ENCODE results near the gene KIF26B. TPM values are rescaled to one million over a fixed set of nuclear protein-coding genes. Genes with fewer than 3 reads are reported as not detected.
"Not testable (repeated sequence)": the region's sequence is repeated elsewhere in the genome, so short reads cannot be mapped to it uniquely, and the experiment has no call there.

KIF26B gene
- 0.02 TPM in 1 of 2 replicates, not detected in the other for total RNA-seq

DNA sequence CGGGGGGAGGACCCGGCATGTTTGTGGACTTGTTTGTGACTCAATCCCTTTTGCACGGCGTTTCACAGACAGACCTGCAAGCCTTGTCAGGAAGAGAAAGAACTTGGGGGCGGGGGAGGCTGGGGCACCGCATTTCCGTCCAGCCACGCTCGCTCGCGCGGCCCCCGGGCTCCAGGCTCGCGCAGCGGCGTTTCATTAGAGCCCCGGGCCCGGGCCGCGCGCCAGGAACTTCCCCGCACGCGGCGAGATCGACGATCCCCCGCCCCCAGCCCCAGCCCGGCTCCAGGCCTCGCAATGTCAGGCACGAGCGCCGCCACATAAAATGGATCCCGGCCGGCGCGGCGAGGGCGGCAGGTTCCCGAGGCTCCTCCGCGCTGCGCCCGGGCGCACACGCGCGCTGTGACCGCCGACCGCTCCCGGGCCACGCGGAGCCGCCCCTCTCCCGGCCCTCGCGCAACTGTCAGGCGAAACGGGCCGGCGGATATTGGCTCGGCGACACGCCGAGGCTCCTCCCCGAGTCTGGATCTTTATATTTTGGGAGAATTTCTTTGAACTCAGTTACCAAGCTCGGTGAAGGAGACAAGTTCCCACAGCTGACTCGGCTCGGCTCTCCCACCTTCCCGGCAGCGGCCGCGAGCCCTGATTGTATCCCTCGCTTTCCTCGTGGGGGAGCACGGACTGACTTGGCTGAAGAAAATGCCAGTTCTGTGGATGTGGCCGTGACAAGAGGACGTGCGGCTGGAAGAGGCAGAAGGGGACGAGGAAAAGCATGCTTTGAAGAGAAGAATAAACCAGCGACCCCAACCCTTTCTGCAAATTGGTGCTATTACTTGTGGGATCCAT, at the start of gene KIF26B:
TSS of gene KIF26B (plus strand) at position 557 of the 843 bp plus-strand sequence. CDS start 440 bp downstream, outside the sequence.
- intact Hi-C loops (cut with micrococcal nuclease) = loop anchor here (5.0 to 10.0 kb wide), 7 partner anchors 223 to 1600 kb away; partner anchors contain the start of genes CNST, COX20, DESI2 and TFB2M

DNA sequence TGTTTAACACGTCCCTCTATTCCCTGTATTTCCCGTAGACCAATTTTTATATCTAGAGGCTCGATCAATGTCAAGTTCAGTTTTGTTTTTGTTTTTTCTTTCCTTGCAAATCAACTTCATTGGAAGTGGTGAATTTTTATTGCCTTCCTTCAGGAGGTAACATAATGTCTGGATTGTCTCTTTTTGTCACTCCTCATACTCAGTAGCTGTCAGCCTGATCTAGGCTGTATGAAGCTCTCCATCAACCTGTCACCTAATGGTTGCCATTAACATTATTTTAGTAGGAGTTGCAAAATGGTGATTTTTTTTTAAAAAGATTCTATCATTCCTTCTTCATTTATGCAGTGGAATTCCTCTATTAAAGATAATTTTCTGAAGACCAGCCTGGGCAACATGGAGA, 49.7 kb upstream of the KIF26B start:
- intact Hi-C loops (cut with micrococcal nuclease) = no loop called here

DNA sequence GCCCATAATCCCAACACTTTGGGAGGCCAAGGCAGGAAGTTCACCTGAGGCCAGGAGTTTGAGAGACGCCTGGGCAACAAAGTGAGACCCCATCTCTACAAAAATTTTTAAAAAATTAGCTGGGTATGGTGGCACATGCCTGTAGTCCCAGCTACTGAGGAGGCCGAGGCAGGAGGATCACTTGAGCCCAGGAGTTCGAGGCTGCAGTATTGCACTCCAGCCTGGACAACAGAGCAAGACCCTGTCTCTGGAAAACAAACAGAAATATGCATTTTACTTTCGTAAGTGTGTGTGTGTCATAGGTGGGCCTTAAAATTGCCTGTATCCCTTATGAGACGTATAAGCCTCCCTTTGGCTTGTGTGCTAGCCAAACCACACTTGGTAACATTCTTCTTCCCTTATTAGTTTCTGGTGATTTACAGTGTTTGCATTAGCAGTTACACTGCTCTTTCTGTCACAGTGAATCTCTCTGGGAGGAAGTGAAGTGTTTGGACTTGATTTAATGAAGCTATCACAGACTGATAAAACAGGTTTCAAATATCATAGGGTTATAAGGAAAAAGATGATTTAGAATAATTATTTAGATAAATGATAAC, 48.9 kb upstream of the KIF26B start:
- intact Hi-C loops (cut with micrococcal nuclease) = no loop called here

DNA sequence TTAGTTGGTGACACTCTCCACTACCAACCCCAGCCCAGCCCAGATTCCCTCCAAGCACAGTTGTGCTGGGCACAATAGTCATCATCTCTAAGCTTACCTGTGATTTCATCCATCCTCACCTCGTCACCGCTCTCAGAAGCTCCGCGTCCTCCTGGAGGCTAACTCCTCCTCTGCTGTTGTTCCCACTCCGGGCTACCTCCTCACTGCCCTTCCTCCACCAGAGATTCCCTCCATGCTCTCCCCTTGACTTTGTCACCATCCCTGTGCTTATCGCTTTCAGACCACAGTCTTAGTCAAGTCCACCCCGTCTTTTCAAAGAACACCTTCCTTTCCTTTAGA, 47.0 kb upstream of the KIF26B start:
- intact Hi-C loops (cut with micrococcal nuclease) = no loop called here

DNA sequence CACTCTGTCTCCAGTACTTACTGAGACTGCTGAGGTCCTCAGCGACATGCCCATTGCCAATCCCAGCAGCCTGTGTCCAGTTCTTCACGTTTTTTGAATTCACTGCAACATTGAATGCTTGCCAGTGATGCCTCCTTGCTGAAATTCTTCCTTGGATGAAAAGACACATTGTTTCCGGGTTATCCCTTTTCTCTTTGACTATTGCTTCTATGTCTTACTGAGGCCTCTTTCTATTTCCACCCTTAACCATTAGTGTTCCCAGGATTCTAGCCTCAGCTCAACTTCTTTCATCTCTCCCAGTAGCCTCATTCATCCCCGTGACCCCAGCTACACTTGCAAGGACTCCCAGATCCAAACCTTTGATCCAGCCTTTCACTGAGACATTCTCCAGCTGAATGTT, 46.5 kb upstream of the KIF26B start:
- intact Hi-C loops (cut with micrococcal nuclease) = no loop called here

DNA sequence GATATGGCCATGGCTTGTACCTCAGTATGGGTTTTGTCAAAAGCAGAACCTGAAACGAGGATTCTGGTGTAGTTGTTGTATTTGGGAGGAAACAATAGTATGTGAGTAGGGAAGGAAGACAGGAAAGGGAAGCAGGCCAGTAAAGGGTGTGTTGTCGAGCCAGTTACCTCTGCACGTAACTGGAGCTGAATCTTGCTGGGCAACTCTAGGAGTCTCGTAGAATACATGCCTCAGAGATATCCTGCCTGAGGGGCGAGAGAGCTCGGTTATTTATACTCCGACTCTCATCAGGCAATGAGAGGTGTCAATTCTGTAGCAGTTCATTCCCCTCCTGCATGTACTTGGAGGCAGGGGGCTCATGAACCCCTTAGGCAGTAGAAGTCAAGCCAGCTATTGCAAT, 45.9 kb upstream of the KIF26B start:
- intact Hi-C loops (cut with micrococcal nuclease) = no loop called here

DNA sequence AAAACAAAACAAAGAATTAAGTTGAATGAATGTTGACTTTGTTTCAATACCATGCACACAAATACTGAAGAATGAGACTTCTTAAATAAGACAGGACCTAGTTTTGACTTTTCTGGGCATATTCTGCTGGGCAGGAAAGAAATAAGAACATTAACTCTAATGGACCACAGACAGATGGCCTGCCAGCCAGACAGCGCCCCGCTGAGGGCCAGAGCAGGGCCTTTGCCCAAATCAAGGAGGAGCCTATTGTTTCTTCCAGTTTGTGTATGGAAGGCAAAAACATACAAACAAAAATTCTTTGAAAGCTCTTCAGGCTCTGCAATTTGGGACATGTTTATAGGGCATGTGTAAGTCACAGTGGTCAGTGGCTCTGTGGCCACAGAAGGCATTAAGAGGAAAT, 44.4 kb upstream of the KIF26B start:
- intact Hi-C loops (cut with micrococcal nuclease) = no loop called here

DNA sequence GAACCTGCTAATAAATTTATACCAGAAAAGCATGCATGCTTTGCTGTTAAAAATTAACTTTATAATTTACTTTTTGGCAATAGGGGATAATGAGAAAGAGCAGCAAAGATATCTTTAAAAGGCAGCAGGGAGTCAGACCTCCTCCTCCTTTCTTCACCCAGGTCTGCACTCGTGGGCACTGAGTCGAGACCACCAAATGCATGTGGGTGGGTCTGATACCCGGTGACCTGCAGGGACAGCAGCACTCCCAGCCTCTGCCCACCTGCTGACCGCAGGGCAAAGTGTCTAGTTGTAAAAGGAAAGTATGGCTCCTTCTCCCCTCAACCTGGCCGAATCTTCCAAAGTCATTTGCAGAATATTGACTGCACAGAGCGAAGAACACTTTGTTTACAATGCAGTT, 43.7 kb upstream of the KIF26B start:
- intact Hi-C loops (cut with micrococcal nuclease) = no loop called here

DNA sequence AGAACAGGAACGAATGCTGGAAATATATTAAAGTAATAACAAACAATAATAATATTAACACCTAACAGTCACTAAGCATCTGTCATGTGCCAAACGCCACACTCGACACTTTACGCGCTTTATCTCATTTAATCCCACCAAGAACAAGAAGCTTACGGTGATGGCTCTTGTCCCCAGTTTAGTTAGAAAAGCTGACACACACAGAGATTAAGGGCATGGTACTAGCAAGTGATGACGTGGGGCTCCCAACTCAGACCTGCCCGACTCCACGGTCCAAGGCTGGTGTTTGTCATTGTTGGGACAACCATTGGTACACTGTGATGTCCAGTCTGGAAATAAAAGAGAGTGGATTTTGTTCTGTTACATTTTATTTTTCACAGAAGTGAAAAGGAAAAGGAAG, 41.1 kb upstream of the KIF26B start:
- intact Hi-C loops (cut with micrococcal nuclease) = no loop called here

DNA sequence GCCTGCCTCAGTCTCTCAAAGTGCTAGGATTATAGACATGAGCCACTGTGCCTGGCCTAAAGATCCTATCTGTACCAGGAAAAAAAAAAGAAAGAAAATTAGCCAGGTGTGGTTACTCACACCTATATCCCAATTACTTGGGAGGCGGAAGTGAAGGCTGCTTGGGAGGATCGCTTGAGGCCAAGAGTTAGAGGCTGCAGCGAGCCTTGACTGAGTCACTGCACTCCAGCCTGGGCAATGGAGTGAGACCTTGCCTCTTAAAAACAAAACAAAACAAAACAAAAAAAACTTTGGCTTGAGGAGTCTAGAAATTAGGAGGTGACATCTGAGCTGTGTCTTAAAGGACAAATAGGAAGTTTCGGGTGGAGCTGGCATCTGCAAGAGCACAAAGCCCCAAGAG, 38.7 kb upstream of the KIF26B start:
- intact Hi-C loops (cut with micrococcal nuclease) = no loop called here

DNA sequence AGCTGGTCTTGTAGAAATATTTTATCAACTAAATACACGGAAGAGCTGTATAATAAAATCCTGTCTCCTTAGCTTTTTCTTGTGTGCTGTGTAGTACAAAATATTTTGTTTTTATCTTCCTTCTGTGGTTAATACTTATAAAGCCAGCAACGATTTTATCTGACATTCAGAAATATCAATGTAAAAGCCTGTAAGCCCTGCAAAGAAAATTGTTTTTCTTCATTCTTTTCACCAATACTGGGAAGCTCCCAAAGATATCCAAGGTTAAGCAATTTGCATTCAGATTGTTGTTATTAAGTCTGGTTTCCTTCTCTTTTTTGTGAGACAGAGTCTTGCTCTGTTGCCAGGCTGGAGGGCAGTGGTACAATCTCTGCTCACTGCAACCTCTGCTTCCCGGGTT, 38.0 kb upstream of the KIF26B start:
- intact Hi-C loops (cut with micrococcal nuclease) = no loop called here

DNA sequence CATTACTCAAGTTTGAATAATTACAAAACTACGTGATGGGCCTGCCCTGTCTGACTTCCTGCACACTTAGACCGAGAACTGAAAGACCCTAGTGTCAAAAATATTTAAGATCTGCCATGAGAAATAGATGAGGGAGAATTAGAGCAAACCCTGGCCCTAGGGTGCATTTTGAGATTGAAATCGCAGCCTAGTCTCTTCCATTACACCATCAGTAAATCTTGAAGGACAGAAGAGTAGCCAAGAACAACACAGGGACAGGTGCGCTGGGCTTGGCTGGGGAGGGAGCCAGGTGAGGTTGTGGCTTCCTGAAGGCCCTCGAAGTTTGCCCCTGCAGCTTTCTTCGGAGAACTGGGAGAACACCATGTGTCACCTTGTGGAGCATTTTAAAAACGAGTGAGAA, 36.7 kb upstream of the KIF26B start:
- intact Hi-C loops (cut with micrococcal nuclease) = no loop called here

DNA sequence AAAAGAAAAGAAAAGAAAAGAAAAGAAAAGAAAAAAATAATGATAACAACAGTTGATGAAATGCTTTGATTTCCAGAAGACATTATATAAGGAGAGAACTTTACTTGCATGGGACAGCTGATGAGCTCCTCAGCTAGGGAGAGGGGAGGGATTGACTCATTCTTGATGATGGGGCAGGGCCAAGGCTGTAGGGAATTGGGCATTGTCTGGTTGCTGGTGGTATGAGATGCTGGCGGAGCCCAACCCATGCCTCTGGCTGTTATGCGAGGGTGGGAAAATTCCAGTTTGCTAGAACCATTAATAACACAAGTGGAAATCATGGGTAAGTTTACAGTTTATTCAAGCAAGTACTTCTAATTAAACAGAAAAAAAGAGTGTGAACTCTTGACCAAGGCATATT, 36.0 kb upstream of the KIF26B start:
- intact Hi-C loops (cut with micrococcal nuclease) = no loop called here

DNA sequence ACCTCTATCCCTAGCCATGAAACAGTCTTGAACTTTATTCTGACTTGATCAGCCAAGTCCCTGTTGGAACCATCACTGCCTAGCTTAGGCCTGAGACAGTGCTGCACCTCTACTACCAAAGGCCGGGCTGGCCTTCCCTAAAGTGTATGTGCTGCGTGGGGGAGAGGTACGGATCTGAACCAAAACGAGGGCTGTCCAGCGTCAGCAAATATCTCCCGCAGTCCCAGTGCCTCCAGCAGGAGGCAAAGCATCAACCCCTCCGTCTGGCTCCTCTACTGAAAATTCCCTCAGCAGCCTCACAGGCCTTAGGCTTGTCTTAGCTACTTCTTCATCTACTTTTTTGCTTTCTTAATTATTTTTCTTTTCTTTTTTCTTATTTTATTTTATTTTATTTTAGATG, 33.3 kb upstream of the KIF26B start:
- intact Hi-C loops (cut with micrococcal nuclease) = no loop called here

DNA sequence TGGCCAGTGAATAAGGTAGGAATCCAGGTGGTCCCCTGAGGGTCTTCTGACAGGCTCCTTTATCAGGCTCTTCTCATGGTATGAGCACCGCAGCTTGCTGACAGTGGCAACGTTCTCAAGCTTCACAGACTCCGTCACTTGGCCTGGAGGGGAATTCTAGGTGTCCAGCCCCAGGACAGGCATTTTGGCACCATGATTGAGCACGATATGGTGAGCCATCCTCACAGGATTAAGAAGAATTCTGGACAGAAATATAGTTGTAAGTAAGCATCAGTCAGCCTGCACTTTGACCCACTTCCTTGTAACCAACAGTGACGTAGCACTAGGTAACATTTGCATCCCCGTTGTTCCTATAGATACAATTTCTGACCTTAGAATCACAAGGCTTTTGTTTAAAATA, 30.5 kb upstream of the KIF26B start:
- intact Hi-C loops (cut with micrococcal nuclease) = no loop called here

DNA sequence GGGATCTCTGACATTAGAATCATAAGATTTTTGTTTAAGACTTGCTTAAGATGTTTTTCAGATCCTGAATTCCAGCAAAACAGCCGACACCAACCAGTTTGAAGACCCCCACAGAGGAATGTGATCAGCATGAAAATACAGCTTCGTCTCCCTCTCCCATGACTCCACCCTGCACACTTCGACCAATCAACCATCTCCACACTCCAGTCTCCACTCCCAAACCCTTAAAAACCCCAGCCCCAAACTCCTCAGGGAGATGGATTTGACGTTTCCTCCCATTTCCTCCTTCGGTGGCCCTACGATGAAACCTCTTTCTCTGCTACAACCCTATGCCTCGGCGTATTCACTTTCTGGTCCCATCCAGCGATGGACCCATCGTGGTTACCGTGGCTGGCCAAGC, 30.1 kb upstream of the KIF26B start:
- intact Hi-C loops (cut with micrococcal nuclease) = no loop called here

DNA sequence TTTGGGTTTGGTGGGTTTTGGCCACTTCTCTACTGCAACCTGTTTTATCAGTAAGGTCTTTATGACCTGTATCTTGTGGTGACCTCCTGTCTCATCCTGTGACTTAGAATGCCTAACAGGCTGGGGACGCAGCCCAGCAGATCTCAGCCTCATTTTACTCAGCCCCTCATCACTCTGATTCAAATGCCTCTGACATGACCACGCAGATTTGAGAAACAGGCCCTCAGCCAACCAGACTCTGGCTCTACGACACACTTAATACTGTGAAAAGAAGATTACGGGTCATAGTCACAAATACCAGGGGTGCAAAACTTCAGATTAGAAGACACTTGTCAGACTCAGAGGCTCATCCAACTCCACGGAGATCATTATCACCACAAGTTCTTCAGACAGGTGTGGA, 28.3 kb upstream of the KIF26B start:
- intact Hi-C loops (cut with micrococcal nuclease) = no loop called here

DNA sequence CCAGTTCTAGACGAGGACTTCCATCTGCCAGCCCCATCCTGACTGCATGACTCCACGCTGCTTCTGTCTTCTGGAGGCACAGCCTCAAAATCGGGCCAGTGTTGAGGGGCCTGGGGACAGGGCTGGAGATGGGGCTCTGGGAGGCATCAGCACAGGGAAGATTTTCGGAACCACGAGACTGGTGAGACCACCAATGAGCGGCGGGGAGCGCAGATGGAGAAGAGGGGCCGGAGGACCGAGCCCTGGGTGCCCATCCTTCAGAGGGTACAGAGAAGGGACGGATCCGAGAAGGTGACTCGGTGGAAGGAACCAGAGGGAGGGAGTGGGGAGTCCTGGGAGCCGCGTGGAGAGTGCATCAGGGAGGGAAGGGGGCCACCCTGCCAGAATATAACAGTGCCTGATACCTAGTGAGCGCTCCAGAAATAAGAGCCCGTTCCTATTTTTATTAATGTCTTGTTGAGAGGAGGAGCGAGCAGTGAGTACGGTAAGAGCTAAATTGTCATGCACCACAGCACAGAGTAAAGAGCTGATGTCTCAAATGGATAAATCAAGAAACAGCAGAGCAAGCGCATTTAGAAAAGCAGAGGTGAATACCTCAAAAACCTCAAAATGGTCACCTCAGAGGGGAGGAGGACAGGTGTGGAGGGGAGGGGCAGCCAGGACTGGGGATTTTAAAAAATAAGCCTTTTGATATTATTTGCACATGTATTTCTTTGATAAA, 26.2 kb upstream of the KIF26B start:
- intact Hi-C loops (cut with micrococcal nuclease) = no loop called here

DNA sequence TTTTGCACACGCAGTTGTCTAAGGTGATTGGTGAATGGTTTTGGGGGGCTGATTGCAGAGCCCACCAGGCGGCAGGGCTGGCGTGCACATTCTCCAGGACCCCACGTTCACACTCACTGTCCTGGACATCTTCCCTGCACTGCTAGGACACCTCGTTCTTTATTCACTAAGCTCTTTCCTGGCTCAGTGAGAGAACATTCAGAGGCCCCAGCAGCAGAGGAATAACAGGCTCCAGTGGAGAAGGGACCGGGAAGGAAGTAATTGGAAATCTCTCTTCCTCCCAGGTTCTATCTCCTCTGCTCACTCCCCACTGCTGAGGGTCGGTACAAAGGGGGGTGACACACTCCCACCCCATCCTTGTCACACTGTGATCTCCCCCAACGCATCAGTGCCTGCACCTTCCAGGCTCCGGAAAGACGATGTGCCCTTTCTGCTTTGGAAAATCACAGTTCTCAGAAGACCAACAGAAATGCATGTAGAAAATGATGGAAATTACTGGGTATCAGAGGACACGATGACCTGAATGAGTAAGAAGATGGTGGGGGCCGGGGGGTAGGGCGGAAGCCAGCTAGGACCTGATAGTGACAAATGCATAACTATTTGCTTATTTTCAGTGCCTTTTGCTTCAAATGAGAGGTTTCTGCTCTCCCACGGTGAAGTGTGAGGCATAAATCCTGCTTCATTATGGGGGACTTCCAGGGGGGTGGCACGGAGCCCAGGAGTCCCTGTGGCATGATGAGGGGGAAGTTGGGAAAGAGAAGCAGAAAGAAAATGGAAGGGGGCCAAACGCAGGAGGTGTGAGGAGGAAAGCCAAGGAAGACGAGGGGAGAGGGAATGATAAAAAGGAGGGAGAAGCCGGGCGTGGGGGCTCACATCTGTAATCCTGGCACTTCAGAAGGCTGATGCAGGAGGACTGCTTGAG, 25.2 kb upstream of the KIF26B start:
- intact Hi-C loops (cut with micrococcal nuclease) = no loop called here

DNA sequence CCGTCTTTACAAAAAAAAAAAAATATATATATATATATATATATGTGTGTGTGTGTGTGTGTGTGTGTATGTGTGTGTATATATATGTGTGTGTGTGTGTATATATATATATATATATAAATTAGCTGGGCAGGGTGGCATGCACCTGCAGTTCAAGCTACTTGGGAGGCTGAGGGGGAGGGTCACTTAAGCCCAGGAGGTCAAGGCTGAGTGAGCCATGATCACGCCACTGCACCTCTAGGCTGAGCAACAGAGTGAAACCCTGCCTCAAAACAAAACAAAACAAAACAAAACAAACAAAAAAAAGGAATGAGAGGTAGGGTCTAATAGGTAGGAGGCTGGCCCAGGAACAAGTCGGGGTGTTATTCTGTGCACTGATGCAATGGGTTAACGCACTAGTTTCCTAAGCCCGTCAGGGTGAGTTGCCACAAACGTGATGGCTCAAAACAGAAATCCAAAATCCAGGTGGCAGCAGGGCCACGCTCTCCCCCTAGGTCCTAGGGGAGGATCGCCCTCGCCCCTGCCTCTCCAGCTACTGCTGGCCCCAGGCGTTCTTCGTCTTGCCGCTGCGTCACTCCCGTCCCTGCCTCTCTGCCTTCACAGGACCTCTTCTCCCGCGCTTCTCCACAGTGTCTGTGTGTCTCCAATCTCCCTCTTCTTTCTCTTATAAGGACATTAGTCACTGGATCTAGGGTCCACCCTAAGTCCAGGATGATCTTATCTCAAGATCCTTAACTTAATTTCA, 24.3 kb upstream of the KIF26B start:
- intact Hi-C loops (cut with micrococcal nuclease) = not testable (repeated sequence)

DNA sequence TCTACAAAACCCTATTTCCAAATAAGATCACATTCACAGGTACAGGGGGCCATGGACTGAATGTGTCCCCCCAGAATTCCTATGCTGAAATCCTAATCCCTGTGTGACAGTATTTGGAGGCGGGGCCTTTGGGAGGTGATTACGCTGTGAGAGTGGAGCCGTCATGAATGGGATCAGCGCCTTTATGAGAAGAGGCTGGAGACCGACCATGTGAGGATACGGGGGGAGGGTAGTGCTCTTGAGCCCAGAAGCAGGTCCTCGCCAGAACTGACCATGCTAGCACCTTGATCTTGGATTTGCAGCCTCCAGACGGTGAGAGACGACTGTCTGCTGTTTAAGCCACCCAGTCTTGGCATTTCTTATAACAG, 23.8 kb upstream of the KIF26B start:
- intact Hi-C loops (cut with micrococcal nuclease) = no loop called here
